GM19193 (cell line): ENCODE results near the gene BTN1A1.
A peak's percentile ranks its signal among the peaks of the same experiment; 100 is the strongest.

Source experiments
- POLR2A ChIP-seq: IDR thresholded peaks from 4 replicates; pipeline ENCODE4 v1.6.1; 2011; ENCODE audit not compliant: insufficient read depth, insufficient read length; ENCODE audit errors: extremely low read depth

The BTN1A1 gene

DNA sequence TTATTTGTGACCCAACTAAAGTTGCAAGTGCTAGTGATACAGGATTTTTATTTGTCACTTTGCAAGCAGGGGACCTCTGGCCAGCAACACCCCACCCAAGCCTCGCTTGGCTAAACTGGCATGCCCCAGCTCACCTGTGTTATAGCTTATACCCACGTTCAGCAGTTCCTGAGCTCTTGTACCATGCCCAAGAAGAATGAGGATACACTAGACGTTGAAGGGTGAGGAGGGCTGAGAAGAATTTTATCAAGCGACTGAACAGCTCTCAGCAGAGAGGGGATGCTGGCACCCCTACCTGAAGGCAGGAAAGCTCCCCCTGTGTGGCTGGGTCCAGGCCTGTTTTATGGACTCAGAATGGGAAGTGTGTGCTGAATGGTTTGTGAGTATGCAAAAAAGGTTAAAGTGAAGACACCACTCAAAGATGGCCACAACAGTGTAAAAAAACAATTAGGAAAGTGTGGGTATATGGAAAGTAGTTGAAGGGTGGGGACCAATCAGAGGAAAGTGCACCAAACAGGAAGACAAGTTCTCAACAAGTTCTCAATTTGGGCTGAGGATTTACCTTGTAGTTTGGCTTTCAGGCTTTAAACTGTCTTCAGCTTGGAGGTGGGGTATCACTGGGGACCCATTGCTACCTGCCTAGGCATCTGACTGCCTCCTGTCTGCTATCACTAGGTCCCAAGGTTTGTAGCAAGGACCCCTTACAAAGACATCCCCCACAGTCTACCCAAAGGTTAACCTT, 27.4 kb upstream of the BTN1A1 start:
- no peak for TF ChIP-seq POLR2A

DNA sequence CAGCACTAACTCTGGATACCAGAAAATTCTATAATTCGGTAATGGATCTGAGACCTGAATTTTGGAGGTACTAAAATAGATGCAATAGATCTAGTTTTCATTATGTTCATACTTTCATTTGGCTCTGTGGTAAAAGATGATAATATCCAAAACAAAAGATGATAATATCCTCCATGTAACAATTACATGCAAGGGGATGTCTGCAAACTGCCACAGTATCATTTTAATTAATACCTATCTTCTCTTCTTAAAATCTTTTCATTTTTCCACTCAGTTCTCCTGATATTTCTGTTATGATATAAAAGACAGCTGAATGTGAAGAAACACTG, 26.7 kb upstream of the BTN1A1 start:
- no peak for TF ChIP-seq POLR2A

DNA sequence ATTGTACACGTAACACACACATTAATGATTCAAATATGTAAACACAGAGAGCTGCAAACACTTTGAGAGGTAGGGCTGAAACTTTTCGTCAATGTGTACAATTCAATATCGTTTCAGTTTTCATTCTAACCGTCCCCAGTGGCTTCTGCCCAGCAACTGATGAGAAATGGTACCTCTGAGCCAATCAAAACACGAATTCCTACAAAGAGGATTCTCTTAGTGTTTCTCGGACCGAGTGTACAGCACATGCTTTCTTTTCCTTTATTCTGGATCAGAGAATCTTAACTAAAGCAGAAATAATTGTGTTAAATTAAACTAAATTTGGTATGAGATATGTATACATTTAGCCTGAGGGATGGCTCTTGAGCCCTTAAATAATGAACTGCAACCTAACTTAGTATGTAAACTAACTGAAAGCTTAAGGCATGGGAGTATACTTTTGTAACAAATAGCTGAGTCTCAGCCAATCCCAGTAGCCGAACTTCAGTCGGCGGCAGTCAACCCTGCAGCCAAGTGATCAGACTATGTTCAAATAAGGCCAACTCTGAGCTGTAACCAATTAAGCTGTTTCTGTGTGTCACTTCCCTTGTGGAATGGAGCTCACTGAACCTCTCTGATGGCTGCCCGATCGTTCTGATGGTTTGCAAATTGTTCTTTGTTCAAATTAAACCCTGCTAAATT, 26.2 kb upstream of the BTN1A1 start:
- TF ChIP-seq POLR2A = peak; percentile 76

DNA sequence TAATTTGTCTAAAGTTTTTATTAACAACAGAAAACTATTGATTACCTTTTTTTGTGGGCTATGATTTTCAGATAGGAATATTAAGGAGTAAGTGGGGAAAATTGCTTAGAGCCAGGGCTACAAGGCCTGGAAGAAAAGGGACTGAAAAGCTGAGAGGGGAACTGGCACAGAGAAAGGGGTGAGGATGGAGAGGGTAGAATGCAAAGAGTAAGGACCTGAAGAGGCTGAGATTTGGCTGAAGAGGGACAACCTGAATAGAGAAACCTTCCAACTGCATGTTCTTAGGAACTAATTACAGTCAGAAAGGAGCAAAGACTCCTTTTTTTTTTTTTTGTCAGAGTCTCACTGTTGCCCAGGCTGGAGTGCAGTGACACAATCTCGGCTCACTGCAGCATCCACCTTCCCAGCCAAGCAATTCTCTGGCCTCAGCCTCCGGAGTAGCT, 25.6 kb upstream of the BTN1A1 start:
- no peak for TF ChIP-seq POLR2A

DNA sequence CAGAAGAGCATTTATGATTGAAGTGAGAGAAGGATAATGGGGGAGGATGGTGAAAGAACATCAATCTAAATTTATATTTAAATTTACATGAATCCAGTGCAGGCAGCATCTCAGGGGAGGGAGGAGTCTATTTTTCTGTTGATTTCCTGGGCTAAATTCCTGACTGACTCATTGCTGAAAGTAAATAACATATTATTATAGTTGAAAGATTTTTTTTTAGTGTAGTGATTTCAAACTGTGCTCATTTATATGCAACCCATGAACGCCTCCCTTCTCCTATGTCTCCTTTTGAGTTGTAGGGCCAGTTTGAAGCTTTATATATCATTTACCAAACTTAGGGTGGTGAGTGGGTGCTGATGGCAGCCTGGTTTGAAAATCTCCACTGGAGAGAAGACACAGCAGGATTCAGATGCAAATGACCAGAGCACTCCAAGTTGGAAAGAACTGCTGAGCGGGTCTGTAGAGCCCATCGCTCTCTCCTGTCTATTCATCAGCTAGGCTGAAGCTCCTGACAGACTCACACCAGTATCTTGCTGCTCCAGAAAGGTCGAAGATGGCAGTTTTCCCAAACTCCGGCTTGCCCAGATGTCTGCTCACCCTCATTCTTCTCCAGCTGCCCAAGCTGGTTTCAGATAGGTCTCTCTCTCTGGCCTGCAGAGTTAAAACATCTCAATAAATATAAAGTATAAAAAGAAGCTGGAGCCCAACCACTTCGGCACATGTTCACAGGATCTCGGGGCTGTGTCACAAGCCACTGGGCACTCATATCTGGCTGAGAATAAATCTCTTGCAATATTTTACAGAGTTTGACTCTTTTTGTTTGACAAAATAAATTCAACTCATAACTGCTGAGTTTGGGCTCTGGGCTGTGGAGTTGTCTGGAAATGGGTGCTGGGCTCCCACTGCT, 24.0 kb upstream of the BTN1A1 start:
- TF ChIP-seq POLR2A = no peak

DNA sequence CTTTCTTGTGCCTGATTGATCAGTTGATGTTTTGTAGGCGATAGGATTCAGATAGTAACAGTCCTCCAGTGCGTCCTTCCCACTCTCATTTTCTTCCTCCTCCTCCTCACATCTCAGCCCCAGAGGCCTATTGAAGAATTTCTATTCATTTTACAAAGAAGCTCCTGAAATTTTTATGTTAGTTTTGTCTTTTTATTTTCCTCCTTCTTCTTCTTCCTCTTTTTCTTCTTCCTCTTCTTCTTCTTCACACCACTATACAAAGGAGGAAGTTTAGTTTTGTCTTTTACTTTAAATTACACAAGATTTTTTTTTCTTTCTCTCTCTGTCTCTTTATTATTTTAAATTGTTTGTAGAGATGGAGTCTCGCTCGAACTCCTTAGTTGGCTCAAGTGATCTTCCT, 23.2 kb upstream of the BTN1A1 start:
- no peak for TF ChIP-seq POLR2A

DNA sequence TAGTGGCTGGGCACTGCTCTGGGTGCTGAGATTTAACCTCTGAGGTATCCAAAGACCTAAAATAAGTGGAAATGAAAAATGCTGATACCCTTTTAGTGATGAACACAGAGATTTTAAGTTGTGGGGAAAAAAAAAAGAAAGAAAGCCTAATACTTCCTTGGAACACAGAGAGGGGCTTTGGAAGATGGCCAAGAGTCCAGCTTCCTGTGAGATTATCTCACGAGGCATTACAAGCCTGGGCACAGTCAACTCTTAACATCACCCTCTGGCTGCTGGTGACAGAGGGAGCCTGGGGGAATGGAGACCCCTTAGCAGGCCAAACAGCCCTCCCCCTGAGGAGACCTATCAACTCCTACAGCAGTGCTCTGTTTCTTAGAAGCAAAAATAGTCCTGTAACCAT, 22.7 kb upstream of the BTN1A1 start:
- TF ChIP-seq POLR2A = no peak

DNA sequence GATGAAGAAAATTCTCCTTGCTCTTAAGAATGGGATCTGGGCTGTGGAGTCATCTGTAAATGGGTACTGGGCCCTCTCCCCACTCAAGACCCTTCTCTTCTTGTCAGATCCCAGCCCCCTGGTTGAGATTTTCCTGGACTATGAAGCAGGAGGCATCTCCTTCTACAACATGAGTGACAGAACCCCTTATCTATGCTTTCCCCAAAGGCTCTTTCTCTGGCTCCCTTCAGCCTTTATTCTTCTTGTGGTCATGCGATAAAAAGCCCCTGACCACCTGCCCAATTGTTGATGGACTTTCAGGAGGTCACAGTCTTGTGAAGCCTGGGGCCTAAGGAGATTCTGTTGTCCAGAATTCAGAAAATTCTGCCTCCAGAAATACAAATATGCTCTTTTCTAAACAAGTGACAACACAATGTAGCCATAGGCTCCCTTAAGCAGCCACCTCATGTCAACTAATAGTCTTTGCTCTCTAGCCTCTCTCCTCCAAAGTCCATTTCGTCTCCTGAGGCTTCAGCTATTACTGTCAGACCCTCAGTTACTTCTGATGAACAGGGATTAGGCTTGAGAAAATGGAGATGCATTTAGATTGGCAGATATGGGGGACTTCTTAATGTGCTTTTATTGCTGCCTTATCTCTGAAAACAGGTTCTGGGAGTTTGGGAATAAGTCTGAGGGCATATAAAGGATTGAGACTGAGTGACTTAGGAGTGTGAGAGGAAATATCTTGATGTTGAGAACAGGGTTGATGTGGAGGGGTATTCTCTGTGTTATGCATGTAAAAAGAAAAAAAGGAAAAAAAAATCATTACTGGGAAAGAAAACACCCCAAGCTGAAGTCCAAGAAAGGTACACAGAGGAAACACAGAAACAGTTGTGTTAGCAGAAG, 21.8 kb upstream of the BTN1A1 start:
- no peak for TF ChIP-seq POLR2A

DNA sequence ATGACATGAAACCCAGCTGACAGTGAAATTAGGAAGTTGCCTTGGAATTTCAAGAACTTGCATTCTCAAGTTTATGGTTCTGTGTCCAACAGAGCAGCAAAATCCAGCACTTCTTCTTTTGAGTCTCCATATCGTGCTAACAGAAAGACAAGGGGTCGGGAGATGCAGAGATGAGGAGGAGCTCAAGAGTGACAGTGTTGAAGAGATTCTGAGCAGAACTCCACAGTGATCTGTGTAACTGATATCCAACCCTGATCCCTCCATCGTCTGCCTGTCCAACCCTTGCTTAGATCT, 21.2 kb upstream of the BTN1A1 start:
- no peak for TF ChIP-seq POLR2A

DNA sequence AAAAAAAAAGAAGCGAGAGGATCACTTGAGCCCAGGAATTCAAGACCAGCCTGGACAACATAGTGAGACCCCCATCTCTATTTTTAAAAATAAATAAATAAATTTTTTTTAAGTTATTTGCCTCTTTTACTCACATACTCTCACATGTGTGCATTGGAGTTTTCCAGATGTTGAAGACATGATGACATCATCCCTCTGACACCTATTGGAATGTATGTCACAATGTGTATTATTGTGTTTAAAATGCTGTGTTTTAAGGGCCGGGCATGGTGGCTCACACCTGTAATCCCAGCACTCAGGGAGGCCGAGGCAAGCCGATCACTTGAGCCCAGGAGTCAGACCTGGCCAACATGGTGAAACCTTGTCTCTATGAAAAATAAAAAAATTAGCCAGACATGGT, 17.8 kb upstream of the BTN1A1 start:
- TF ChIP-seq POLR2A = no peak

DNA sequence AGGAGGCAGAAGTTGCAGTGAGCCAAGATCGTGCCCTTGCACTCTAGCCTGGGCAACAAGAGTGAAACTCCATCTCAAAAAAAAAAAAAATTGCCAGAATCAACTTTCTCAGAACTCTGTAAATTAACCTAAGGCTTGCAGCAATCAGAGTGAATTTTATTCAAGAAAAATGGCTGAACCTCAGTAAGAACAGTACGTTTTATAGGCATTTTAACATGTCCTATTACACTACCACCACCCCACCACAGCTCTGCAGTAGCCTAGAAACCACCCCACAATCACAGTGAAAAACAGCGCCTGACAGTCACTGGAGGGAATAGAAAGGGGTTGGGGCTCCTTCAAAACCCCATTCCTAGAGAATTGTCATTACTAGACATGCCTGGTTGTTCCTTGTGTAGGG, 16.4 kb upstream of the BTN1A1 start:
- no peak for TF ChIP-seq POLR2A

DNA sequence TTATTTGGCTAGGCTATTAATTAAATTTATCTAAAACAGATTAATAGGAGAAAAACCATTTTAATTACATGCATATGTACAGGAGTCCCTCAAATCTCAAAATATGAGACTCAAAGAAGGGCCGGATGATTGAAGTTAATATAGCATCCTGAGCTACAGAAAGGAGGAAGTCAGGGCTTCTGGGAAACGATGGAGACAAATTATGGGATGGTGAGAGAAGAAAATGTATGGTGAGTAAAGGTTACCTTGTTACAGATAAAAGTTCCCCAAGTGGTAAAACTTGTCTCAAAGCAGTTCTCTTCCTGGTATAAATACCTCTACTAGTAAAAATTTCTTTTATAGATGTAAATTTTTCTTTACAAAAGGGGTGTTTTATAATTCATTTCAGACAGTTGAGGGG, 15.9 kb upstream of the BTN1A1 start:
- no peak for TF ChIP-seq POLR2A

DNA sequence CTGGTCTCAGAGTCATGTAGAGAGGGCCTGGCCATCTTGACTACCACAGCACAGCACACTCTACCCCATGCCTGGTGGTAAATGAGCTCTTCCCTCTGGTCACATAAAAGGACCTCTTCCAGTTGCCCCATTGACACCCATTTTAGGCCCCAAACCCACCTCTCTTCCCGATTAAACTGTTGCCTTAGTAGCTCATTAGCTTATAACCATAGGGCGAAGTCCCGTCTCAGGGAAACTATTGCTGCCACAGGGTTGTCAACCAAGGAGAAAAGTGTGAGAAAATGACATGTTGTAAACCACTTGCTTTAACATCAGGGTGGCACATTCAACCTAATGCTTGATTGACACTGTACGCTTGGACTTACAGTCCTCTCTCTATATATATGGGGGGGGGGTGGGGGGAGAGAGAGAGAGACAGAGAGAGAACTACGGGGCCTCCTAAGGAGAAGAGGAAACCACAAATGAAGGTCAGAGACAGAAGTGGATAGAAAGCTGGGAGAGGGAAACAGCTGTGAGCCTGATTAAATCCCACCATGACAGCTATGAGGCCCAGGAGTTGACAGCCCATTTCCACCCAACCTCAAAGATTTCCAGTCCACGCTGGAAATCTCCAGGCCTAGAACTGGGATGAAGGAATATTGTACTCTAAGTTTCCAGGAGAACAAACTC, 14.9 kb upstream of the BTN1A1 start:
- no peak for TF ChIP-seq POLR2A

DNA sequence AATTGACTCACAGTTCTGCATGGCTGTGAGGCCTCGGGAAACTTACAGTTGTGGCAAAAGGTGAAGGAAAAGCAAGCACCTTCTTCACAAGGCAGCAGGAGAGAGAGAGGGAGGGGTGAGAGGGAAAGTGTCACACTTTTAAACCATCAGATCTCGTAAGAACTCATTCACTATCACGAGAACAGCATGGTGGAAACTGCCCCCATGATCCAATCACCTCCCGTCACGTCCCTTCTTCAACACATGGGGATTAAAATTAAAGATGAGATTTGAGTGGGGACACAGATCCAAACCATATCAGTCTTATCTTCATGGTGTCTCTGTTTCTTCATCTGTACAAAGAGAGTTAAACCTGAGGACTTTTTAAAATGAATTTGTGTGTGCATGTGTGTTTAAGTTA, 13.7 kb upstream of the BTN1A1 start:
- no peak for TF ChIP-seq POLR2A
